OCI-LY1 (cell line): ENCODE results near the gene ATXN1.

Experiments
- CTCF ChIP-seq: fragments of 200-600 bp; sonication (generic), shearing (Covaris generic); IDR thresholded peaks from 2 replicates; pipeline ENCODE4 v1.5.1; 2017; ENCODE audit warnings: mild to moderate bottlenecking, antibody characterized with exemption, low read length, moderate library complexity, mixed read lengths
- EZH2 ChIP-seq: fragments of 200-600 bp; sonication (generic), shearing (Covaris generic); IDR thresholded peaks from 2 replicates; pipeline ENCODE4 v1.8.0; 2017; ENCODE audit warnings: borderline replicate concordance, mixed run types, mild to moderate bottlenecking, antibody characterized with exemption, low read length, moderate library complexity, mixed read lengths

- TF ChIP-seq CTCF, result no peak
- no peak for TF ChIP-seq EZH2
These were observed 26.2 kb downstream of the ATXN1 start for GRCh38 chr6:16735014-16735413.
